Effector memory CD8-positive, alpha-beta T cell (primary cell): ENCODE data around the gene PKP4.
A peak's percentile ranks its signal among the peaks of the same experiment; 100 is the strongest.
"Not testable (repeated sequence)": the region's sequence is repeated elsewhere in the genome, so short reads cannot be mapped to it uniquely, and the experiment has no call there.

Source experiments
- ATAC-seq: fragments of 150-1000 bp; cut with Tn5 transposase; replicated peaks from 2 replicates; pipeline ENCODE4 v1.10.0; 2021; ENCODE audit warnings: mild to moderate bottlenecking, moderate library complexity
- DNase-seq, 3 experiments: peaks; one replicate each; pipeline ENCODE4 v3.0.0; 2021
- H3K27ac Mint-ChIP-seq, 2 donors: one replicate each; pipeline ENCODE4 v1.8.0; 2022; ENCODE audit warnings: mild to moderate bottlenecking in 2 of 2, mixed read lengths in 2 of 2, moderate library complexity in 2 of 2
- H3K27me3 Mint-ChIP-seq, 2 donors: one replicate each; pipeline ENCODE4 v1.8.0; 2022; ENCODE audit warnings: mixed read lengths in 2 of 2
- H3K36me3 Mint-ChIP-seq: one replicate; pipeline ENCODE4 v1.8.0; 2022; ENCODE audit warnings: mild to moderate bottlenecking, moderate library complexity, mixed read lengths; ENCODE audit not compliant: insufficient read depth
- H3K4me1 Mint-ChIP-seq, 2 donors: one replicate each; pipeline ENCODE4 v1.8.0; 2022; ENCODE audit warnings: low read depth in 2 of 2, mixed read lengths in 2 of 2
- H3K4me3 Mint-ChIP-seq, 2 donors: one replicate each; pipeline ENCODE4 v1.8.0; 2022; ENCODE audit warnings: mild to moderate bottlenecking in 2 of 2, mixed read lengths in 2 of 2, moderate library complexity in 2 of 2
- H3K9me3 Mint-ChIP-seq, 2 donors: one replicate each; pipeline ENCODE4 v1.8.0; 2022; ENCODE audit warnings: mixed read lengths in 2 of 2
- total RNA-seq, 9 experiments: gene quantifications; one replicate each; lab custom pipeline; 2026; lab: John Stamatoyannopoulos, UW

Gene PKP4
- total RNA-seq: 12.1 to 43.8 (median 24.8) reads per million in 9 experiments

- Mint-ChIP-seq H3K36me3 (peaks cover 13% of the 10 kb centered on the region), H3K27me3 (no peaks in the 10 kb centered on the region), H3K9me3 (no peaks in the 10 kb centered on the region), H3K4me3 (peak within 1 kb of the TSS; percentile 92), H3K27ac (peak within 1 kb of the TSS; percentile 89 to 94), H3K4me1 (peaks cover 17 to 21% of the 10 kb centered on the region in 2 donors)
- peak; percentile 88 for ATAC-seq
- DNase-seq: peak; percentile 86 to 88 (median 87)
Observed at GRCh38 chr2:158456309-158457066, at the start of gene PKP4, which contains the start of gene CCDC148. Gene PKP4, plus strand, starts transcription at chr2:158456952. Its CDS starts 76,233 bp downstream, at chr2:158533185. Gene CCDC148, minus strand, starts transcription at chr2:158456753. Its CDS starts 314 bp downstream, at chr2:158456439.

- H3K27me3 Mint-ChIP-seq: peaks cover 9 to 25% of the 10 kb centered on the region in 2 donors
- no peak for DNase-seq
- H3K9me3 Mint-ChIP-seq: peaks cover 5 to 12% of the 10 kb centered on the region in 2 donors
- no peak overlapping the region for H3K27ac Mint-ChIP-seq
- no peak overlapping the region for H3K4me3 Mint-ChIP-seq
- H3K36me3 Mint-ChIP-seq: peaks cover 3% of the 10 kb centered on the region
- ATAC-seq: no peak
- no peaks in the 10 kb centered on the region for H3K4me1 Mint-ChIP-seq
Observed at GRCh38 chr2:158407031-158407430, 49.7 kb upstream of the PKP4 start.

GRCh38 chr2:158410132-158410531 lies 46.6 kb upstream of the PKP4 start:
- H3K4me3 Mint-ChIP-seq: no peak overlapping the region
- ATAC-seq: no peak
- H3K36me3 Mint-ChIP-seq: peaks cover 3% of the 10 kb centered on the region
- peaks cover 13 to 33% of the 10 kb centered on the region in 2 donors for H3K27me3 Mint-ChIP-seq
- no peak overlapping the region for H3K27ac Mint-ChIP-seq
- H3K9me3 Mint-ChIP-seq: peaks cover 5 to 12% of the 10 kb centered on the region in 2 donors
- H3K4me1 Mint-ChIP-seq: no peaks in the 10 kb centered on the region
- no peak for DNase-seq

- peaks cover 3% of the 10 kb centered on the region for H3K36me3 Mint-ChIP-seq
- DNase-seq (no peak), ATAC-seq (no peak)
- H3K4me3 Mint-ChIP-seq: no peak overlapping the region
- H3K9me3 Mint-ChIP-seq: peaks cover 10 to 12% of the 10 kb centered on the region in 2 donors
- H3K4me1 Mint-ChIP-seq: no peaks in the 10 kb centered on the region
- peaks cover 21 to 30% of the 10 kb centered on the region in 2 donors for H3K27me3 Mint-ChIP-seq
- no peak overlapping the region for H3K27ac Mint-ChIP-seq
Observed at GRCh38 chr2:158411748-158412147, 45.0 kb upstream of the PKP4 start.

GRCh38 chr2:158412206-158412605 lies 44.5 kb upstream of the PKP4 start:
- no peak overlapping the region for H3K4me3 Mint-ChIP-seq
- H3K27ac Mint-ChIP-seq: no peak overlapping the region
- DNase-seq: no peak
- ATAC-seq: no peak
- peaks cover 17 to 26% of the 10 kb centered on the region in 2 donors for H3K27me3 Mint-ChIP-seq
- peaks cover 10 to 12% of the 10 kb centered on the region in 2 donors for H3K9me3 Mint-ChIP-seq
- no peaks in the 10 kb centered on the region for H3K4me1 Mint-ChIP-seq
- peaks cover 3% of the 10 kb centered on the region for H3K36me3 Mint-ChIP-seq

GRCh38 chr2:158413581-158413980 lies 43.2 kb upstream of the PKP4 start:
- Mint-ChIP-seq H3K27ac (no peak overlapping the region), H3K4me3 (no peak overlapping the region), H3K36me3 (no peaks in the 10 kb centered on the region), H3K9me3 (peaks cover 10 to 12% of the 10 kb centered on the region in 2 donors), H3K27me3 (peaks cover 22 to 31% of the 10 kb centered on the region in 2 donors), H3K4me1 (no peaks in the 10 kb centered on the region)
- no peak for DNase-seq
- ATAC-seq: no peak

- ATAC-seq: no peak
- no peak for DNase-seq
- Mint-ChIP-seq H3K36me3 (no peaks in the 10 kb centered on the region), H3K4me3 (no peak overlapping the region), H3K4me1 (no peaks in the 10 kb centered on the region), H3K9me3 (peaks cover 10 to 12% of the 10 kb centered on the region in 2 donors), H3K27me3 (peaks cover 25 to 26% of the 10 kb centered on the region in 2 donors), H3K27ac (no peak overlapping the region)
Observed at GRCh38 chr2:158414538-158414937, 42.2 kb upstream of the PKP4 start.

GRCh38 chr2:158432117-158432516 lies 24.6 kb upstream of the PKP4 start:
- Mint-ChIP-seq H3K36me3 (no peaks in the 10 kb centered on the region), H3K4me1 (no peaks in the 10 kb centered on the region), H3K4me3 (no peak overlapping the region), H3K27me3 (peaks cover 40 to 41% of the 10 kb centered on the region in 2 donors), H3K9me3 (peaks cover 6 to 10% of the 10 kb centered on the region in 2 donors), H3K27ac (no peak overlapping the region)
- no peak for ATAC-seq
- no peak for DNase-seq

GRCh38 chr2:158433716-158434115 lies 23.0 kb upstream of the PKP4 start:
- H3K36me3 Mint-ChIP-seq, ATAC-seq, DNase-seq, H3K27ac Mint-ChIP-seq, H3K4me3 Mint-ChIP-seq, H3K4me1 Mint-ChIP-seq, H3K9me3 Mint-ChIP-seq: not testable (repeated sequence)
- H3K27me3 Mint-ChIP-seq: peaks cover 27 to 31% of the 10 kb centered on the region in 2 donors

- not testable (repeated sequence) for H3K27ac Mint-ChIP-seq, H3K36me3 Mint-ChIP-seq, H3K4me3 Mint-ChIP-seq, ATAC-seq, DNase-seq, H3K9me3 Mint-ChIP-seq, H3K4me1 Mint-ChIP-seq
- peaks cover 19 to 21% of the 10 kb centered on the region in 2 donors for H3K27me3 Mint-ChIP-seq
Observed at GRCh38 chr2:158439062-158439461, 17.7 kb upstream of the PKP4 start.

GRCh38 chr2:158443606-158444005 lies 13.1 kb upstream of the PKP4 start:
- H3K36me3 Mint-ChIP-seq: no peaks in the 10 kb centered on the region
- no peaks in the 10 kb centered on the region for H3K4me1 Mint-ChIP-seq
- H3K9me3 Mint-ChIP-seq: no peaks in the 10 kb centered on the region
- H3K27me3 Mint-ChIP-seq: no peaks in the 10 kb centered on the region
- ATAC-seq (no peak), DNase-seq (no peak)
- no peak overlapping the region for H3K27ac Mint-ChIP-seq
- H3K4me3 Mint-ChIP-seq: no peak overlapping the region

- Mint-ChIP-seq H3K27ac (peak overlapping the region; percentile 84 to 94), H3K4me1 (peaks cover 17 to 21% of the 10 kb centered on the region in 2 donors), H3K9me3 (no peaks in the 10 kb centered on the region), H3K27me3 (no peaks in the 10 kb centered on the region), H3K4me3 (peak overlapping the region; percentile 92), H3K36me3 (peaks cover 13% of the 10 kb centered on the region)
- ATAC-seq (peak; percentile 30), DNase-seq (peak; percentile 26 to 50 (median 32))
Observed at GRCh38 chr2:158457092-158457825, 507 bp downstream of the PKP4 start.

GRCh38 chr2:158457826-158458616 lies 1.3 kb downstream of the PKP4 start:
- Mint-ChIP-seq H3K9me3 (no peaks in the 10 kb centered on the region), H3K4me3 (peak overlapping the region; percentile 92), H3K27me3 (no peaks in the 10 kb centered on the region), H3K27ac (peak overlapping the region; percentile 84 to 94), H3K4me1 (peaks cover 17 to 21% of the 10 kb centered on the region in 2 donors), H3K36me3 (peaks cover 13% of the 10 kb centered on the region)
- peak; percentile 43 to 50 (median 48) for DNase-seq
- peak; percentile 50 for ATAC-seq
